Mucosa of gallbladder (tissue), 1 donor: ENCODE data around the gene PPFIA3. TPM values are rescaled to one million over a fixed set of nuclear protein-coding genes. Genes with fewer than 3 reads are reported as not detected.
"Not testable (repeated sequence)": the region's sequence is repeated elsewhere in the genome, so short reads cannot be mapped to it uniquely, and the experiment has no call there.

Source experiments
- DNase-seq: peaks from one replicate; pipeline ENCODE4 v3.0.0-alpha.2; 2020; ENCODE audit warnings: low spot score
- total RNA-seq: library from RNA; stranded (reverse); gene quantifications from one replicate; pipeline ENCODE4 v1.2.1, GENCODE V29; 2021
- donor health status: DM: no; HTN: no; CAD: no.

PPFIA3 gene
- total RNA-seq, 1 donor from 2014 or later = 9.7 TPM

GRCh38 chr19:49150106-49150943 is 31.0 kb downstream of the PPFIA3 start:
- peak; percentile 92 for DNase-seq

DNA sequence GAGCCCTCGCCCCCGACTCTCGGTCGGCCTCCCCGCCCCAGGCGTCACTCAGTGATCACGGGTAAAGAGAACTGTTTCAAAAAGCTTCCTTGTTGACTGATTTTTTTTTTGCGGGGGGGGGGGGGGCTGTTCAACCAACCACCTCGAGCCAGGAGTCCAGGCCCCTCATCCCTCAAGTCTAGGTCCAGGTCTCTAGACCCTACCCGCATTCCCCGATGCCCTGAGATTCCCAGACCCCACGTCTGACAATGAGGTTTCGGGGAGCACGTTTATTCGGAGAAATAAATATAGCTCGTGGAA is 31.6 kb downstream of the PPFIA3 start:
- no peak for DNase-seq

DNA sequence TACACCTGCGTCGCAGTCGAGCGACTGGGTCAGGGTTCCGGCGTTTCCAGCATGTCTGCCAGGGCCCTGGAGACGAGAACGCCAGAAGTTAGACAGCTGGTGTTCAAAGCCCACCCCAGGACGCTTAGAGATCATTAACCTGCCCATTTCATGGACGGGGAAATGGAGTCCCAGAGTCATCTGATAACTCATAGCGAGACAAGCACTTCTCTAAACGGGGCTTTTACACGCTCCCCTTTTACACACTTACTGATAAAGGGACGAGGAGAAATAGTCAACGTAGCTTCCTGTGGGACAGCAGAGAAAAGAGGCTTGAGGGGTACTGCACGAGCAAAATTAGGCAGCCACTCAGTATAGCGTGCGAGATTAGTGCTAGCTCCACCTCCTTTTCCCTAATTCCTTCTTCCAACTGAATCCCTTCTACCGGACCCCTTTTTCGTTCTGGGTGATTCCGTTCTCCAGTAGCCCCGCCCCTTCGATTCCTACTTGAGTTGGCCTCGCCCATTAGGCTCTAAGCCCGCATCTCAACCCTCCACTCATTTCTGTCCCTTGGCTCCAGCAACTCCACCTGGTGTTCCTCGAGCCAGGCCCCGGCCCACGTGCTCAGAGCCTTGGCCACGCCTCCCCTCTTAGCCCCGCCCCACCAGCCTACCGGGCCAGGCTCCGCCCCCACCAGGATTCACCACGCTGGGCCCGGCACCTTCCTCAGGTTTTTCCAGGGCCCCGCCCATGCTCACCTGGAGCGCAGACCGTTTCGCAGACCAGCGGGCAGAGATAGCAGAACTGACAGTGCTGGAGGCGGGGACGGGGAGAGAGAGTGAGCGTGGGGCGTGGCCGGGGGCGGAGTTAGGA is 32.1 kb downstream of the PPFIA3 start:
- DNase-seq = peak; percentile 94

DNA sequence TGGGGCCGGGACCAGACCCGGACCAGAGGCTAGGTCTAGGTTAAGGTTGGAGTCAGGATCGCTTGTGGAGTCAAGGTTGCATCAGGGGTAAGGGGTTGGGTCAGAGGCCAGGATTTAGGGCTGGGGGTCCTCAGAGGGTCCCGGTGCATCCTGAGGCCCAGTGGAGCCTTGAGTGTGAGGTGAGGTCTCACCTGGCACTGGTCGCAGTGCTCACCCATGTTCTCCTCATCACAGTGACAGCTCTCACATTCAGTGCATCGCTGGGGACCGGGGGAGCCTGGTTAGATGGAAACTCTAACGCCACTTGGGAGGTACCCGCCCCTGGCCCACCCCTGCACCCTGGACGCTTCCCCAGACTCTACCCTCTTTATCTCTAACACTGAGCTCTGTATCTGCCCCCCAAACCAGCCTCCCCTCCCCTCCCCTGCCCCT is 32.8 kb downstream of the PPFIA3 start:
- DNase-seq = no peak

GRCh38 chr19:49153167-49153809 is 33.9 kb downstream of the PPFIA3 start:
- DNase-seq = no peak

DNA sequence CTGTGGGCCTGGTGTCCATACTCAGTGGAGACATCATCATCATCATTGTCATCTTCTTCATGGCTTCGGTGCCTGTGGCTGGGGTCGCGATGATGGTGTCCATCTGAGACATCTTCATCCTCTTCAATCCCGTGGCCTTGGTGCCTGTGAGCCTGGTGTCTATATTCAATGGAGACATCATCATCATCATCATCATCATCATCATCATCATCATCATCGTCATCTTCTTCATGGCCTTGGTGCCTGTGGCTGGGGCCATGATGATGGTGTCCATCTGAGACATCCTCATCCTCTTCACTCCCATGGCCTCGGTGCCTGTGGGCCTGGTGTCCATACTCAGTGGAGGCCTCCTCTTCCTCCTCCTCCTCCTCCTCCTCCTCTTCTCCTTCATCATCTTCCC is 34.9 kb downstream of the PPFIA3 start:
- DNase-seq = no peak

DNA sequence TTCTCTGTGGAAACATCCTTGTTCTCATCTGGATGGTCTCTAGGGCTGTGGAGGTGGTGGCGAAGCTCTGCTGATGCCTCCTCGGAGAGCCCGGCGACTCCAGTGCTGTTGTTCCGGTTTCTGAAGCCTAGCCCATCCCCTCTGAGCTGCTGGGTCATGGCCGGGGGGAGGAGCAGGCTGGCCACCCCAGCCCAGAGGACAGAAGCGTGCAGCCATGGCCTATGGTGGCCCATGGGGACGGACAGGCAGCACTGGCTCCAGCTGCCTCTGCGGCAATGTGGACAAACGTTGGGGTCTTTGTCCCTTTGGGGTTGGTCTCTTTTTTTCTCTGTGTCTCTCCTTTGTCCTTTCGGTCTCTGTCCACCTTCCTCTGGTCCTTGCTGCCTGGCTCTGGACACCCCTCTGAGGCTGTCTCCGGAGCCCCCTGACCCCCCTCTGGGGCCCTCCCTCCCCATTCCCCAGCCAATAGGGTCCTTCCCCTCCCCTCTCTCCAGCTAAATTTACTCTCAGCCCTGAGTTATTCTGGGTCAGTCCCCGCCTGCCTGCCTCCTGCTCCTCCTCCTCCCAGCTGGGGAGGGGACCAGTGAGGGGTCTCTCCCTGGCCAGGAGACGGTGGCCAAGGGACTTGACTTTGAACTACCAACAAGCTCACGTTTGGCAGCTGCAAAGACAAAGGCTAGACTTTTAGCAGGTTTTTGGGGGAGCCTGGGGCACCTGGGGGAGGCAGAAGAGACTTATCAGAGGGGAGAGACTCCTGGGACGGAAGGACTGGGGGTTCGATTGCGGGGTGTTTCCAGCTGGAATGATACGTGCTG is 35.9 kb downstream of the PPFIA3 start, which contains the start of gene HRC:
Gene HRC (minus strand): TSS at position 392 of the 815 bp plus-strand sequence. CDS start 159 bp downstream, at position 233.
- DNase-seq = no peak

GRCh38 chr19:49155820-49156346 is 36.5 kb downstream of the PPFIA3 start:
- DNase-seq = no peak

GRCh38 chr19:49157445-49158224 is 38.3 kb downstream of the PPFIA3 start, which contains the start of gene TRPM4:
Gene TRPM4 (plus strand): TSS chr19:49157792. CDS start chr19:49157867, 75 bp downstream.
- DNase-seq = peak; percentile 89

DNA sequence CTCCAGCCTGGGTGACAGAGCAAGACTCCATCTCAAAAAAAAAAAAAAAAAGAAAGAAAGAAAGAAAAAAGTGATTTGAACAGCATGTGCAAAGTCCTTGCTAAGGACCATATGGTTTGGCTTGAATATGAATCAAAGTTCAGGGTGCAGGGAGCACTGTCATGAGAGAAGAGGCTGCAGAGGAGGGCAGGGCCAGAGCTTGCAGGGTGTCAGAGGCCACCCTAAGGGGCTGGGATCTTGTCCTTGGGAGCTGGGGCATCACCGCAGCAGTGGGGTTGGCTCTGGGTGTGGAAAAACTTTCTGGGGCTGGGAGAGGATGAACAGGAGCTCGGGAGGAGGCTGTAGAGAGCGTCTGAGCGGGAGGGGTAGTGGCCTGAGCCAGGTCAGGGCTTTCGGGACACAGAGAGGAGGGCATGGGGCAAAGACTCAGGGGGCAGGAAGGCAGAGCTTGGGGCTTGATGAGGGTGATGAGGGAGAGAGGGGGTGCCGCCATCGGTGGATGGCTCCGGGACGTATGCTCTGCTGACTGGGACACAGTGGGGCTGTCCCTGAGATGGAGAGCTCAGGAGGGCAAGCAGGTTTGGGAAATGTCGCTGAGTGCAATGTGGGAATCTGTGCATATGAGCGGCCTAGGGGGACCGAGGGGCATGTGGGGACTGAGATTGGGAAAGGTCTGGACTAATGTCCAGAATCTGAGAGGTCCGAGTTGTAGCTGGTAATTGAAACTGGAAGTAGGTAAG is 41.3 kb downstream of the PPFIA3 start:
- DNase-seq = no peak

DNA sequence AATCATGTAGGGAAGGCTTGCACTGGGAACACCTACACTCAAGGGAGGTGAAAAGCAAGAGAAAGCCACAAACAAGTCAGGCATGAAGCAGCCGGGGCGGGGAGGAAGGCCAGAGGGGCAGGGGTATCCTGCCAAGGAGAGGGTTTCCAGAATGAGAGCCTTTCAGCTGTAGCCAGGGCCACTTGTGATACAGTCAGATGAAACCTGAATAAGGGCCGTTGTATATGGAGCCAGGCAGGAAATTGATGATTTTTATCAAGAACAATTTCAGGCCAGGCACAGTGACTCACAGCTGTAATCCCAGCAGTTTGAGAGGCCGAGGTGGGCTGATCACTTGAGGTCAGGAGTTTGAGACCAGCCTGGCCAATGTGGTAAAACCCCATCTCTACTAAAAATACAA is 42.6 kb downstream of the PPFIA3 start:
- DNase-seq = no peak

DNA sequence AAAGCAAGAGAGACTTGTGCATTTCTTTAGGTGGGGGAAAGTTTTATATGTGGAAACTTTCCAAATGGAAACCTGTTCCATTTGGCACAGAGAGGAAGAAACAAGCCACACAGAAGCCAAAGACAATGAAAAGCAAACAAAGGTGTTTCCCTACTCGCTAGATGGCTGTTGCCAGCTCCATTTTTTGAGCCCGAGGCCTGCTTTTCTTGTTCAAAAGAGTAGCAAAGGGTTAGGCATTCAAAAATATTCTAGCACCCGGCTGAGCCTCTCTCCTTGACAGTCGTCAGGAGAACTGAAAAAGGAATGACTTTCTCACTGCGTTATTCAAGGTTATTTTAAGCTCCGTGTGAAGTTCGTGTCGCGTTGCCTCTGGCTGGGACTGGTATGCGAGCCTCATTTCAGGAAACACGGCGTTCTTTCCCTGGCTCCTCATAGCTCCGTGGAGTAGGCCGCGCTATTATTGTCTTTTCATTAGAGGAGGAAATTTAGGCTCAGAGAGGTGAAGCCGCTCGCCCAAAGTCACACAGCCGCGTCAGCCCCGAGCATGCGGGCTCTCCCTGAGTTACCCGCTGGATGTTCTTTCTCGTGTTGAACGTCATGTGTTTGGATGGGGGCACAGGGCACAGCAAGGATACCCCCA is 45.9 kb downstream of the PPFIA3 start:
- peak; percentile 33 for DNase-seq

DNA sequence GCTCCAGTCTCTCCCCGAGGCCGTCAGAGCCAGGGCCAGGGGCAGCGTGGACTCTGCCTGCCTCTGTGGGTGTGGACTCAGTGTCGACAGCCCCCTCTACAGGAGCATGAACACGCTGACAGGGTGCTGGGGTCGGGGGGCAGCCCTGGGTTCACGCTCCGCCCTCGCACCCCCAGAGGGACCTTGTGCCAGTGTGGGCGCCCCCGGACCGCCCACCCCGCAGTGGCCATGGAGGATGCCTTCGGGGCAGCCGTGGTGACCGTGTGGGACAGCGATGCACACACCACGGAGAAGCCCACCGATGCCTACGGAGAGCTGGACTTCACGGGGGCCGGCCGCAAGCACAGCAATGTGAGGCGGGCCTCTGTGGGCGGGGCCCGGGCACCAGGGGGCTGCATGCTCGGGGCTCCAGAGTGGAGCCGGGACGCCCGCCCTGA is 46.5 kb downstream of the PPFIA3 start:
- DNase-seq = no peak

GRCh38 chr19:49167857-49168409 is 48.6 kb downstream of the PPFIA3 start:
- DNase-seq = no peak

GRCh38 chr19:49168421-49168820 is 49.1 kb downstream of the PPFIA3 start:
- DNase-seq = no peak

DNA sequence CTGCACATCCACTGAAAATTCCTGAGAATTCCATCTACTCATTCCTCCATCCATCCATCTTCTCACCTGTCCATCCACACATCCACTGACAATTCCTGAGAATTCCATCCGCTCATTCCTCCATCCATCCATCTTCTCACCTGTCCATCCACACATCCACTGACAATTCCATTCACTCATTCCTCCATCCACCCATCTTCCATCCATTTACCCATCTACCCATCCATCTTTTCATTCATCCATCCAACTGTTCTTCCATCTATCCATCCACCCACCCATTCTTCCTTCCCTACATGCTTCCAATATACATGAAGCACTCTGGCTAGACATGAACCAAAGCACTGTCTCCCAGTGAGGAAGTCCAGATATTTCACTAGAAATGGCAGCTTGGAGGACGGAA is 53.9 kb downstream of the PPFIA3 start:
- no peak for DNase-seq

GRCh38 chr19:49180659-49181058 is 61.3 kb downstream of the PPFIA3 start:
- no peak for DNase-seq

- not testable (repeated sequence) for DNase-seq
Observed at GRCh38 chr19:49182010-49182847, 62.9 kb downstream of the PPFIA3 start.
